ENCODE results near the gene TMEM239. TPM values are rescaled to one million over a fixed set of nuclear protein-coding genes. Genes with fewer than 3 reads are reported as not detected.

Gene TMEM239
- total and polyA plus RNA-seq, 2 of the 8 experiments (the other 6 are each of a cell fraction or from before 2014, with no cell fraction given): not detected

DNA sequence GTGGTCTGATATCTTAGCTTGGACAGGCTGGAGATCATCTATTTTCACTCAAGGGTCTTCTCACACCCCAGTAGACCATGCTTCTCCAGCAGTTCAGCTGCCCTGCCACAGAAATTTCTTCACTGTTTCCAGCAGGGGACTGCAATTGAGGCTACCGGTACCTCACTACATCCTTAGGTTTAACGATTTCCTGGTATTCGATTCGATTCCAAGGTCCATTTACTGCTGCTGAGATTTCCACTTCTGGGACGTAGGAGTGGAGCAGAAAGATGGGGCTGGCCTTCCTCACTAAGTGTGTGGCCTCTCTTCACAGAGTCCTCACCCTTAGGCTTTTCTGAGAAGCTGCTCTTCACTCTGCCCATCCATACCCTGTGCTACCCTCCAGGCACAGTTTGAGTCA, 30.5 kb downstream of the TMEM239 start:
- ChIA-PET CTCF (ENCODE audit: partially characterized antibody) (no interaction called here), POLR2A (ENCODE audit: partially characterized antibody) (no interaction called here)
- DNase-seq (ENCODE audit: low read depth in 1 of 2, low spot score in 2 of 2) (no peak), FAIRE-seq (no peak)
- H3K14ac ChIP-seq (ENCODE audit: insufficient read length): no peak overlapping the region
- no peaks in the 10 kb centered on the region; the same call in 1 of the 2 replicates for H3K23me2 ChIP-seq (ENCODE audit: low read depth, low read length)
- no peak overlapping the region for H3K18ac ChIP-seq (ENCODE audit: extremely low read depth, low read length)
- H3K27ac ChIP-seq (ENCODE audit: low read depth, low read length): no peak overlapping the region
- no peaks in the 10 kb centered on the region for H3K79me1 ChIP-seq (ENCODE audit: low read depth, low read length)
- H2AFZ ChIP-seq (ENCODE audit: low read length): no peak overlapping the region
- WGBS, 2 experiments (ENCODE audit: extremely low coverage in 1 of 2, insufficient coverage in 1 of 2, insufficient read length in 1 of 2, insufficient replicate concordance in 2 of 2, low coverage in 1 of 2, low lambda C conversion rate in 2 of 2, missing lambda C conversion rate in 1 of 2): 98% methylated on average over 5 of the region's 5 CpGs; no CpG with 5 or more reads in 1 of the 2 experiments
- H4K91ac ChIP-seq (replicated peaks; ENCODE audit: insufficient read length, low read length): no peak overlapping the region
- H3K56ac ChIP-seq (replicated peaks; ENCODE audit: insufficient read length, low read depth, low read length): no peak overlapping the region
- H3K23ac ChIP-seq (ENCODE audit: insufficient read length): no peak overlapping the region
- H2AK5ac ChIP-seq (ENCODE audit: low read depth, low read length): no peak overlapping the region
- H3K27me3 ChIP-seq (replicated peaks in 1 of 4; ENCODE audit: control insufficient read depth in 3 of 4, extremely low read depth in 1 of 4, insufficient read depth in 3 of 4, low read length in 3 of 4): no peaks in the 10 kb centered on the region
- no peak overlapping the region for H4K8ac ChIP-seq (ENCODE audit: extremely low read depth, insufficient read depth, low read length)
- no peaks in the 10 kb centered on the region for H3K79me2 ChIP-seq (ENCODE audit: control insufficient read depth in 1 of 2, insufficient read depth in 2 of 2, low read length in 2 of 2)
- no peak overlapping the region for H3K4ac ChIP-seq (replicated peaks; ENCODE audit: insufficient read length, low read depth, low read length)
- H4K20me1 ChIP-seq (replicated peaks in 1 of 2; ENCODE audit: control insufficient read depth in 1 of 2, insufficient read depth in 2 of 2, low read length in 2 of 2): no peaks in the 10 kb centered on the region
- H3K4me3 ChIP-seq (ENCODE audit: extremely low read depth in 1 of 4, insufficient read depth in 2 of 4, low read depth in 3 of 4, low read length in 4 of 4): no peak overlapping the region
- no peak overlapping the region for H2BK12ac ChIP-seq (ENCODE audit: low read depth, low read length)
- no peak overlapping the region for H3K4me2 ChIP-seq (ENCODE audit: insufficient read depth in 1 of 2, low read depth in 2 of 2, low read length in 2 of 2)
- H2BK5ac ChIP-seq (ENCODE audit: low read depth, low read length): no peak overlapping the region
- TF ChIP-seq FOSL1 (IDR thresholded peaks at IDR 0.05; ENCODE audit: insufficient read depth, low read depth, low read length) (no peak), SIRT6 (IDR thresholded peaks at IDR 0.05; ENCODE audit: low read length) (no peak), CHD2 (IDR thresholded peaks at IDR 0.05; ENCODE audit: low read length) (no peak), BCL11A (IDR thresholded peaks at IDR 0.05; ENCODE audit: low read depth in 2 of 2, low read length in 2 of 2) (no peak), TAF1 (IDR thresholded peaks at IDR 0.05; ENCODE audit: low read depth, low read length) (no peak), SP4 (IDR thresholded peaks at IDR 0.05; ENCODE audit: low read length) (no peak), YY1 (IDR thresholded peaks at IDR 0.05; ENCODE audit: low read depth, low read length) (no peak), ZNF274 (IDR thresholded peaks at IDR 0.05; ENCODE audit: borderline replicate concordance, extremely low read depth, low read length) (no peak), JUND (IDR thresholded peaks at IDR 0.05; ENCODE audit: low read length) (no peak), SUZ12 (IDR thresholded peaks at IDR 0.05; ENCODE audit: low read length) (no peak), KDM1A (IDR thresholded peaks at IDR 0.05; ENCODE audit: borderline replicate concordance, low read length) (no peak), RAD21 (IDR thresholded peaks at IDR 0.05 in 1 of 2, conservative IDR thresholded peaks at IDR 0.05 in 1 of 2; ENCODE audit: low read depth in 2 of 2, low read length in 2 of 2) (no peak), TCF12 (IDR thresholded peaks at IDR 0.05; ENCODE audit: low read depth, low read length) (no peak)
- TF ChIP-seq, protein P1, sequence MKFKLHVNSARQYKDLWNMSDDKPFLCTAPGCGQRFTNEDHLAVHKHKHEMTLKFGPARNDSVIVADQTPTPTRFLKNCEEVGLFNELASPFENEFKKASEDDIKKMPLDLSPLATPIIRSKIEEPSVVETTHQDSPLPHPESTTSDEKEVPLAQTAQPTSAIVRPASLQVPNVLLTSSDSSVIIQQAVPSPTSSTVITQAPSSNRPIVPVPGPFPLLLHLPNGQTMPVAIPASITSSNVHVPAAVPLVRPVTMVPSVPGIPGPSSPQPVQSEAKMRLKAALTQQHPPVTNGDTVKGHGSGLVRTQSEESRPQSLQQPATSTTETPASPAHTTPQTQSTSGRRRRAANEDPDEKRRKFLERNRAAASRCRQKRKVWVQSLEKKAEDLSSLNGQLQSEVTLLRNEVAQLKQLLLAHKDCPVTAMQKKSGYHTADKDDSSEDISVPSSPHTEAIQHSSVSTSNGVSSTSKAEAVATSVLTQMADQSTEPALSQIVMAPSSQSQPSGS (IDR thresholded peaks at IDR 0.05; ENCODE audit: low read length): no peak
- no peak overlapping the region for H2BK20ac ChIP-seq (ENCODE audit: low read length)
- H4K5ac ChIP-seq (ENCODE audit: insufficient read length, low read depth, low read length): no peak overlapping the region
- H3K36me3 ChIP-seq (ENCODE audit: control insufficient read depth in 2 of 4, insufficient read depth in 4 of 4, low read length in 3 of 4): no peaks in the 10 kb centered on the region
- no peak overlapping the region for H2BK15ac ChIP-seq (ENCODE audit: low read length)
- H3K9ac ChIP-seq (replicated peaks in 1 of 4; ENCODE audit: extremely low read depth in 1 of 4, low read depth in 3 of 4, low read length in 3 of 4): no peak overlapping the region
- H3K9me3 ChIP-seq (ENCODE audit: insufficient read depth in 2 of 2, low read depth in 1 of 2, low read length in 1 of 2): no peaks in the 10 kb centered on the region
- no peaks in the 10 kb centered on the region; a peak in 1 of 7 replicates for H3K4me1 ChIP-seq (replicated peaks in 1 of 4; ENCODE audit: control insufficient read depth in 3 of 4, insufficient read depth in 4 of 4, low read length in 3 of 4)
- no peak overlapping the region for H2BK120ac ChIP-seq (replicated peaks; ENCODE audit: low read depth, low read length)

Data from H1 (cell line).